Astrocyte of the hippocampus (primary cell): ENCODE data around the gene EBF3.

ENCODE experiments used
- DNase-seq: peaks from one replicate; pipeline ENCODE4 v3.0.0; 2011; ENCODE audit warnings: low read depth, low spot score

The EBF3 gene

GRCh38 chr10:129796710-129797420, 167.2 kb downstream of the EBF3 start:
- DNase-seq: no peak

- no peak for DNase-seq
Measured at GRCh38 chr10:129793996-129794395, 170.1 kb downstream of the EBF3 start.

GRCh38 chr10:129793479-129793878, 170.6 kb downstream of the EBF3 start:
- no peak for DNase-seq

GRCh38 chr10:129792864-129793263, 171.2 kb downstream of the EBF3 start:
- DNase-seq: no peak

DNA sequence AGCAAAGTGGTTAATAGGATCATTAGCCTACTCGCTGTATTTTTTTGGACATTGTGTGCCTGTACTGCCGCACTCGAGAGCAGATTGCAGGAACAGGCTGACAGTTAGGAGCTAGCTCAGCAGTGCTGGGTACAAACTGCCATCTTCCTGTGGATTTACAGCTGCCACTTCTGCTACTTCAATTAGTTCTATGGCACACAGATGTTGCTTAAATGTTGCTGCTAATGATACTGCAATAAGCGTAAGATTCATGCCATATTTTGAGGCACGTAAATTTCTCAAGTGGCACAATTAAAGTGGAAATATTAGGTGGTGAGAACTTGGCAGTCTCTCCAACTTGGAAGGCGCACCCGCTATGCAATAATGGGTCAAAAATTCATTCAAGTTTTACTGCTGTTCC, 171.9 kb downstream of the EBF3 start:
- no peak for DNase-seq

- DNase-seq: no peak
Measured at GRCh38 chr10:129790715-129791446, 173.2 kb downstream of the EBF3 start.

DNA sequence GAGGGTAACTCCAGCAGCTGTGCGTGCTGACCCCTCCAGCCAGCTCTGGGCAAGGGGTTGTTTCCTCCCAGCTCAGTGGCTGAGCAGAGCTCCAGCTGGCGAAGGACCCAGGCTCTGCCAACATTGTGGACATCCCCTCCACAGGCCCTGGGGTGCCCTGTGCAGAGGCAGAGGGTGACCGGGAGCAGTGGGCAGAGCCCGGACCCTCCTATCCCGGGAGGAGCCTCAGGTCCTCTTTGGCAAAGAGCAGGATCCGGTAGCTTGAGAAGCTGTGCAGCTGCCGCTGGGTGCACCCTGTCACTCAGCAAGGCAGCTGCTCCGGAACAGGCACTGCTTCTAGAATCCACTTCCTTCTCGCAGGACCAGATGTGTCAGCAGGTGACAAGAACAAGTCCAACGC, 175.9 kb downstream of the EBF3 start:
- DNase-seq: no peak

DNA sequence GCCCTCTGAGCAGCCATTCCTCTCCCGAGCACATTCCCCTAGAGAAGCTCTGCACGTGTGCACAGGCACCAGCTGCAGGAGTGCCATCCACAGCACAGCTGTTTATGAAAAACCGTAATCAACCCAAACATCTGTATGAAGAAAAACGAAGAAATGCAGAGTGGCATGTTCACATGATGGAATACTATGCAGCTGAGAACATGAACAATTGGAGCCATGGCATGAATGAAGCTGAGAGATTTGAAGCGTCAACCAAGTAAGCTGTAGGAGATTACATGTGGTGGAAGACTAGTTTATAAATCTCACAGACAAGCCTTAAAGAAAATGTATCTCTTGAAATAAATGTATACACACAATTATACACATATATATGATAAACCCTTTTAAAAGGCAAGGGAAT, 176.5 kb downstream of the EBF3 start:
- no peak for DNase-seq

- DNase-seq: no peak
Measured at GRCh38 chr10:129786216-129786615, 177.9 kb downstream of the EBF3 start.

DNA sequence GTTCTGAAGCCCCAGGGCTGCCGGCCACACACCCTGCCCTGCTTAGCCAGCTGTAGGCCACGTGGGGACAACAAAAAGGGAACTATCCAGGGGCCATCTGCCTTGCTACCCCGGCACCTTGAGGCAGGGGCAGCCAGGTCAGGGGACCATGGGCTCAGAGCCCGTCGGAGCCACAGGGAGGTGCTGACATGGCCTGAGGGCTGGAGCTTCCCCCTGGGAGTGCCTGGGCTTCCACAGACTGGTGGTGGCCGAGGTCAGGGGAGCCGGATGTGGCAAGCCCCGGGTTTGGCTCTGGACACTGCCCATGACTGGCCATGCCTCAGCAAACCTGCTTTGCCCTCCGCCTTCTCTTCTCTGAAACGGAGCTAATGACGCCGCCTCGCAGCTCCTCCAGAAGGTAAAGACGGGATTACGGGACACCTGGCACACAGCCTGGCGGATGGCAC, 178.5 kb downstream of the EBF3 start:
- DNase-seq: no peak
